Naive thymus-derived CD4-positive, alpha-beta T cell (primary cell): ENCODE data around the gene CXorf51A. TPM values are rescaled to one million over a fixed set of nuclear protein-coding genes. Genes with fewer than 3 reads are reported as not detected.
"Not testable (repeated sequence)": the region's sequence is repeated elsewhere in the genome, so short reads cannot be mapped to it uniquely, and the experiment has no call there.

ENCODE experiments used
- ATAC-seq: fragments of 150-1000 bp; cut with Tn5 transposase; 2 replicates; pipeline ENCODE4 v1.10.0; 2021; ENCODE audit warnings: mild to moderate bottlenecking, moderate library complexity
- CTCF ChIA-PET: fragments of 350-600 bp; sonication (Branson Sonifier 250); formaldehyde crosslinking; loops from one replicate; lab custom pipeline; 2021; ENCODE audit warnings: antibody characterized with exemption; lab: Charles Lee
- POLR2A ChIA-PET: fragments of 350-600 bp; sonication (Branson Sonifier 250); formaldehyde crosslinking; loops from one replicate; lab custom pipeline; 2021; ENCODE audit warnings: antibody characterized with exemption, inconsistent platforms; lab: Charles Lee
- DNase-seq, 9 donors: peaks; one replicate each; pipeline versions ENCODE4 v3.0.0 to v3.0.0-alpha.2; 2020 to 2022; ENCODE audit warnings: mixed read lengths in 1 of 9
- H3K27ac ChIP-seq: one replicate; pipeline ENCODE4 v1.7.0; 2013; ENCODE audit warnings: mild to moderate bottlenecking, low read depth, low read length, moderate library complexity
- H3K27me3 ChIP-seq, 2 donors: one replicate each; pipeline ENCODE4 v1.7.0; 2013; ENCODE audit warnings: low read length in 2 of 2, mild to moderate bottlenecking in 2 of 2, moderate library complexity in 2 of 2; ENCODE audit not compliant: control insufficient read depth in 2 of 2, insufficient read depth in 2 of 2
- H3K36me3 ChIP-seq, 3 experiments: 1 replicate in 2 of 3; 2 replicates in 1 of 3; pipeline ENCODE4 v1.7.0; 2013; ENCODE audit warnings: low read length in 3 of 3, mild to moderate bottlenecking in 3 of 3, moderate library complexity in 1 of 3; ENCODE audit not compliant: insufficient read depth in 3 of 3, control insufficient read depth in 2 of 3
- H3K4me1 ChIP-seq, 2 donors: one replicate each; pipeline ENCODE4 v1.7.0; 2013; ENCODE audit warnings: low read length in 2 of 2, mild to moderate bottlenecking in 2 of 2, moderate library complexity in 1 of 2; ENCODE audit not compliant: control insufficient read depth in 2 of 2, insufficient read depth in 2 of 2
- H3K4me3 ChIP-seq: 2 replicates; pipeline ENCODE4 v1.7.0; 2013; ENCODE audit warnings: mild to moderate bottlenecking, low read length
- H3K9me3 ChIP-seq, 3 experiments: 1 replicate in 2 of 3; 2 replicates in 1 of 3; pipeline ENCODE4 v1.7.0; 2013; ENCODE audit warnings: low read length in 3 of 3; ENCODE audit not compliant: control insufficient read depth in 2 of 3
- H3K27ac Mint-ChIP-seq, 9 donors: one replicate each; pipeline ENCODE4 v1.8.0; 2020 to 2022; ENCODE audit warnings: mixed read lengths in 9 of 9, mild to moderate bottlenecking in 8 of 9, moderate library complexity in 5 of 9, inconsistent platforms in 2 of 9
- H3K27me3 Mint-ChIP-seq, 5 donors: one replicate each; pipeline ENCODE4 v1.8.0; 2021 to 2022; ENCODE audit warnings: mixed read lengths in 5 of 5, mild to moderate bottlenecking in 1 of 5
- H3K36me3 Mint-ChIP-seq, 5 donors: one replicate each; pipeline ENCODE4 v1.8.0; 2020 to 2022; ENCODE audit warnings: mixed read lengths in 5 of 5, mild to moderate bottlenecking in 3 of 5, inconsistent platforms in 1 of 5
- H3K4me1 Mint-ChIP-seq, 7 donors: one replicate each; pipeline ENCODE4 v1.8.0; 2020 to 2022; ENCODE audit warnings: mixed read lengths in 7 of 7, mild to moderate bottlenecking in 3 of 7, inconsistent platforms in 1 of 7
- H3K4me3 Mint-ChIP-seq, 10 donors: one replicate each; pipeline ENCODE4 v1.8.0; 2020 to 2022; ENCODE audit warnings: mild to moderate bottlenecking in 10 of 10, mixed read lengths in 10 of 10, moderate library complexity in 6 of 10, inconsistent platforms in 2 of 10
- H3K9me3 Mint-ChIP-seq, 11 donors: one replicate each; pipeline ENCODE4 v1.8.0; 2020 to 2022; ENCODE audit warnings: mixed read lengths in 11 of 11, mild to moderate bottlenecking in 4 of 11, inconsistent platforms in 1 of 11, moderate library complexity in 1 of 11
- intact Hi-C, 2 donors: fragments of 100-400 bp; cut with micrococcal nuclease; formaldehyde crosslinking; loops; one replicate each; pipeline ENCODE4 v1.15.1; 2023
- polyA plus RNA-seq, 2 donors: library from polyadenylated mRNA; unstranded; fragments of 300-500 nt; fragmentation: Illumina TruSeq; gene quantifications; one replicate each; pipeline ENCODE4 v1.2.3, GENCODE V29; 2021
- total RNA-seq, 6 experiments: library from RNA in 5 of 6; stranded (reverse) in 5 of 6; gene quantifications; 1 replicate in 5 of 6; 2 replicates in 1 of 6; pipeline ENCODE4 v1.2.3 and lab custom pipeline; 2021 to 2026

Gene CXorf51A
- total RNA-seq, result not detected
- polyA plus RNA-seq, result not detected
- not detected for total RNA-seq (lab: John Stamatoyannopoulos, UW)

DNA sequence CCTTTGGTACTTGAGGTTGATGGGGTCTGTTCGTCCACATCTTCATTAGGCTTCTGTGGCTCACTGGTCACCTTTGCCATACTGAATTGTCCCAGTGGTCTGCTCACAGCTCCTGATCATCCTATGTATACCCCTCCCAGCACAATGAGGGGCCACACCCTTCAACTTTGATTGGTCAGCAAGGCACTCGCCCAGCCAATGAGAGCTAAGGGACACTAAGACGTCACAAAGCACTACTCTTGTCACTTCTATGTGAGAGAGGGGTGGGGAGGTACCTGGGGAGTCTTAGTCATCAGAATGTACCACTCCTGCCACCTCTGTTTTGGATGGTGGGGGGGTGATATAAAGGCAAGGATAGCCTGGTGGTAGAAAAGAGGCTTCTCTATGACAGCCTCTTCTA, at the start of gene CXorf51A:
CXorf51A (minus strand) TSS at position 101 of the 400 bp plus-strand sequence; CDS start at position 80, 21 bp downstream.
- H3K9me3 Mint-ChIP-seq, H3K9me3 ChIP-seq, H3K27ac ChIP-seq, H3K4me3 Mint-ChIP-seq, intact Hi-C loops, H3K36me3 Mint-ChIP-seq, DNase-seq, H3K27ac Mint-ChIP-seq, H3K4me1 ChIP-seq, ATAC-seq, H3K36me3 ChIP-seq, H3K27me3 ChIP-seq, H3K4me3 ChIP-seq, H3K4me1 Mint-ChIP-seq, H3K27me3 Mint-ChIP-seq, POLR2A ChIA-PET, CTCF ChIA-PET: not testable (repeated sequence)

- H3K27me3 Mint-ChIP-seq, result no peaks in the 10 kb centered on the region
- Histone ChIP-seq H3K27me3 (no peaks in the 10 kb centered on the region), H3K4me3 (no peak overlapping the region), H3K9me3 (no peaks in the 10 kb centered on the region), H3K27ac (no peak overlapping the region), H3K4me1 (no peaks in the 10 kb centered on the region), H3K36me3 (no peaks in the 10 kb centered on the region)
- H3K27ac Mint-ChIP-seq, result no peak overlapping the region
- DNase-seq, result no peak
- no peaks in the 10 kb centered on the region for H3K4me1 Mint-ChIP-seq
- no peak overlapping the region for H3K4me3 Mint-ChIP-seq
- peaks cover 0 to 4% (median 0%) of the 10 kb centered on the region in 11 donors for H3K9me3 Mint-ChIP-seq
- no peak for ATAC-seq
- intact Hi-C loops, result no loop called here
- H3K36me3 Mint-ChIP-seq, result no peaks in the 10 kb centered on the region
- ChIA-PET POLR2A (no interaction called here), CTCF (no interaction called here)
These were observed 49.0 kb upstream of the CXorf51A start for GRCh38 chrX:146863566-146863965.

DNA sequence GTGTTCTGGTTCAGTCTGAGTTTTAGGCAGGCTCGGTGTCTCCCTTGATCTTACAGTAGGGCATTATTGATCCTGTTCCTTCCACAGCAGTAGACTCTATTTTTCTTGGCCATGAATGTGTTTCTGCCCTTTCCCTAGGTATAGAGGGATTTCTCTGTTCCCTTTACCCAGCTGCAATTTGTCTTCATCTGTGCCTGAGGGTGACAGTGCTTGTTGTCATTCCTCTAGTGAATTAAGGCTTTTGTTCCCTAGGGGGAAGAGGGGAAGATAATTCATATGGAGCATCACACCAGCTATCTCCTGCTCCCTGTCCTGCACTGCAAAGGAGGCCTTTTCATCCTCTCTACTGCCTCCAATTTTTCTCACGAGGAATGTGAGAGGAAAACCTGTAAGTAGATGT, 39.7 kb upstream of the CXorf51A start:
- H3K4me1 ChIP-seq, result no peaks in the 10 kb centered on the region
- DNase-seq, result no peak
- no peaks in the 10 kb centered on the region for H3K27me3 ChIP-seq
- H3K27ac ChIP-seq, result no peak overlapping the region
- Mint-ChIP-seq H3K27ac (no peak overlapping the region), H3K9me3 (peaks cover 0 to 7% (median 0%) of the 10 kb centered on the region in 11 donors), H3K36me3 (no peaks in the 10 kb centered on the region), H3K4me3 (no peak overlapping the region), H3K27me3 (no peaks in the 10 kb centered on the region), H3K4me1 (no peaks in the 10 kb centered on the region)
- H3K36me3 ChIP-seq, result no peaks in the 10 kb centered on the region
- H3K4me3 ChIP-seq, result no peak overlapping the region
- H3K9me3 ChIP-seq, result no peaks in the 10 kb centered on the region
- POLR2A ChIA-PET, result no interaction called here
- ATAC-seq, result no peak
- intact Hi-C loops, result no loop called here
- CTCF ChIA-PET, result no interaction called here

DNA sequence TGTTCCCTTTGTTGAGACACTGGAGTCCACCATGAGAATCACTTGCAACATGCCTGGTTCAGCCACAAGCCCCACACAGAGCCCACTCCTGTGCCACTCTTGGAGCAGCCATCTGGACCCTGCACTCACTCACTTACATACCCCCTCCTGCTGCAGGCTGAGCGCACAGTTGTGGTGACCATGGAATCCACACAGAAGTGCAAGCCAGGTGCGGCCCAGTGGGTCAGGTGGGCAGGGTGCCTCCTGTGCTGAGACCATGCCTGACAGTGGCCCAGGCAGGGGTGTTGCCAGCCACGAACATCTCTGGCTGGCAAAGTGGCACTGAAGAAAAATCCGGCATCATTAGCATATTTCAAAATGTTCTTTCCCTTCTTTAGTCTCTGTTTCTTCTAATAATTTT, 17.4 kb upstream of the CXorf51A start:
- Histone ChIP-seq H3K36me3 (no peaks in the 10 kb centered on the region), H3K27me3 (no peaks in the 10 kb centered on the region), H3K9me3 (no peaks in the 10 kb centered on the region), H3K4me1 (no peaks in the 10 kb centered on the region), H3K27ac (no peak overlapping the region), H3K4me3 (no peak overlapping the region)
- Mint-ChIP-seq H3K27ac (no peak overlapping the region), H3K36me3 (no peaks in the 10 kb centered on the region), H3K27me3 (no peaks in the 10 kb centered on the region), H3K9me3 (peaks cover 0 to 4% (median 0%) of the 10 kb centered on the region in 11 donors), H3K4me3 (no peak overlapping the region), H3K4me1 (no peaks in the 10 kb centered on the region)
- DNase-seq (no peak), ATAC-seq (no peak)
- ChIA-PET CTCF (no interaction called here), POLR2A (no interaction called here)
- intact Hi-C loops, result no loop called here

DNA sequence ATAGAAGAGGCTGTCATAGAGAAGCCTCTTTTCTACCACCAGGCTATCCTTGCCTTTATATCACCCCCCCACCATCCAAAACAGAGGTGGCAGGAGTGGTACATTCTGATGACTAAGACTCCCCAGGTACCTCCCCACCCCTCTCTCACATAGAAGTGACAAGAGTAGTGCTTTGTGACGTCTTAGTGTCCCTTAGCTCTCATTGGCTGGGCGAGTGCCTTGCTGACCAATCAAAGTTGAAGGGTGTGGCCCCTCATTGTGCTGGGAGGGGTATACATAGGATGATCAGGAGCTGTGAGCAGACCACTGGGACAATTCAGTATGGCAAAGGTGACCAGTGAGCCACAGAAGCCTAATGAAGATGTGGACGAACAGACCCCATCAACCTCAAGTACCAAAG, 5.1 kb downstream of the CXorf51A start, which contains the start of gene CXorf51B:
CXorf51B (plus strand) TSS at position 301 of the 400 bp plus-strand sequence; CDS start at position 322, 21 bp downstream.
- H3K27me3 ChIP-seq, H3K9me3 Mint-ChIP-seq, H3K36me3 Mint-ChIP-seq, DNase-seq, intact Hi-C loops, CTCF ChIA-PET, H3K4me1 ChIP-seq, H3K36me3 ChIP-seq, H3K4me3 ChIP-seq, H3K4me3 Mint-ChIP-seq, H3K27me3 Mint-ChIP-seq, H3K9me3 ChIP-seq, H3K27ac ChIP-seq, H3K27ac Mint-ChIP-seq, POLR2A ChIA-PET, H3K4me1 Mint-ChIP-seq, ATAC-seq: not testable (repeated sequence)

Other genes with a start within 250 kb of the CXorf51A start
- gene CXorf51B, start 5.0 kb downstream of the CXorf51A start, total RNA-seq, result not detected
- not detected for gene CXorf51B, start 5.0 kb downstream of the CXorf51A start, polyA plus RNA-seq